GM19372 (cell line): ENCODE data around the gene HSDL1.

Experiments
- ATAC-seq: cut with Tn5 transposase; IDR thresholded peaks from one replicate; pipeline ENCODE4 v1.9.1; 2021; ENCODE audit warnings: mild to moderate bottlenecking, low read depth, moderate library complexity; ENCODE audit not compliant: unreplicated experiment

The HSDL1 gene

DNA sequence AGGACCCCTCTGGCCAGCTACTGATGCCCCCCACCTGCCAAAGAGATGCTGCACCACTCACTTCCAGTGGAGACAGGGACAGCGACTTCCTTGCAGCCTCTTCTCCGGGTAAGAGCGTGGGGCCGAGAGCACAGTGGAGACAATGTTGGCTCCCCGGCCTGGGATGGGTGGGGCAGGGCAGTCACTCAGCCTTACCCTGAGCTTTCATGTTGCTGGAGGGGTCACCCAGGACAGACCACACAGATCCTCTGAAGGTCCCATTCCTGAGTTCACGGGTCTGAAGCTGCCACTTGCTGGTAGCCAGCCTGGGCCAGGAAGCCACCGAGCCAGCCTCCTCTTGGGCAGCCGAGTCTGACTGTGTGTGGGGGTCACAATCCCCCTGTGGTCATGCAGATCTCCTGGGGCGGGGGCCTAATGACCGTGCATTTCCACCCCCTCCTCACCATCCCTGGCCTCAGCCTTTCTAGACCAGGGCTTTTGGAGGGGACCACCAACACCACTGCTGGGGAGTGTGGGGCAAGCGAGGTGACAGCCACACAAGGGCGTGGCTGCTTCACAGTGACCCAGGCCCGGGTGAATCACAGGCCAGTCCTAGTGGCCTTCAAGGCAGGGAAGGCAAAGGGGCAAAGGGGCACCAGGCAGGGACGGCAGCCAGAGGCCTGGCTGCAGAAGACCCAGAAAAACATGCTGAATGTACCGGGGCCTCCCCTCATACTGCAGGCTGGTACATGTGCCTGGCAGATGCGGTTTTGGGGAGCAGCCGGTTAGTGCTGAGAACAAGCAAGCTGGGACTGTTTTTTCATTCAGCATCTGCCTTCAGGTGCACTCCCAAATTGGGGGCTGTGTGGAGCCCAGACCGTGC is 31.4 kb upstream of the HSDL1 start:
- ATAC-seq = no peak

DNA sequence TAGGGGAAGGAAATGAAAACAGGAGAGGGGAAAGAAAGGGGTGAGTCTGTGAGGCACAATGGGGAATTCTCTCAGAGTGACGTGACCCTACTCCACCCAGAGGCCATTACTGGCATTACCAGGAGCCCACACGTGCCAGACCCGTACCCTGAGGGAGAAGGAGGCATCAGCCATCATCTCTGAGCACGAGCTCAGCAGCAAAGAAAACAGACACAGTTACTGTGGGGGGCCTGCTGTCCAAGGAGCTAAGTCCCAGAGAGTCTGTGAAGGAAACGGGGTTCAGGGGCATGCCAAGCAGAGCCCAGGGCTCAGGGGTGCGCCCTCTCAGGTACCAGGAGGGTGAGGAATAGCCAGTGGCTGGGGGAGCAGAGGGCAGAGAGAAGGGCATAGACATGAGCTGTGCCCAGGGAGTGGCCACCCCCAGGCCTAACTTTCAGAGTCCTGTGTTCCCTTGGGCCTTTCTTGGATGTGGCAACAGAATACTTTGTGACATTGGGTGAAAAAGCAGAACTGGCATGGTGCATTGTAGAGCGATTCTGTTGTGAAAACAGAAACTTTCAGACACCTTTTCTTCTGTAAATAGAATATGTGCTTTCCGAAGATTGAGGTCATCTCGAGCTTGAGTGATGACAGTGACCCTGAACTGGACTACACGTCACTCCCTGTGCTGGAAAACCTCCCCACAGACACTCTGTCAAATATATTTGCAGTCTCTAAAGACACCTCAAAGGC is 30.5 kb upstream of the HSDL1 start:
- no peak for ATAC-seq

DNA sequence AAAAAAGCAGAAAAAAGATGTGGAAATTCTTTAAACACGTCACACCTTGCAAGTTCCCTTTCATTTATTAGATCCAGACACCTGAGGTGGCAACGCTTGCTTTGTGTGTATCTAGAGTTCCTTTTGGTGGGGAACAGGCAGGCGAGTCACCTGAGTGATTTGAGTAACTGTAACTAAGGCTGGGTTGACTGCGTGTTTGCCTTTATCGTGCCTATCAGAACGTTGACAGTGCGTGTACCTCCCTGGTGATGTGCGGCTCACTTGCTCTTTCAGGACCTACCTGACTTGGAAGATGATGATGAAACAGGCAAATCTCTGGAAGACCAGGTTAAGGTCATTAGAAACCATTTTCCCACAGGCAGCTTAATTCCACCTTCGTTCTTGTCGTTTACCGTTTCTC is 29.4 kb upstream of the HSDL1 start:
- ATAC-seq = no peak

DNA sequence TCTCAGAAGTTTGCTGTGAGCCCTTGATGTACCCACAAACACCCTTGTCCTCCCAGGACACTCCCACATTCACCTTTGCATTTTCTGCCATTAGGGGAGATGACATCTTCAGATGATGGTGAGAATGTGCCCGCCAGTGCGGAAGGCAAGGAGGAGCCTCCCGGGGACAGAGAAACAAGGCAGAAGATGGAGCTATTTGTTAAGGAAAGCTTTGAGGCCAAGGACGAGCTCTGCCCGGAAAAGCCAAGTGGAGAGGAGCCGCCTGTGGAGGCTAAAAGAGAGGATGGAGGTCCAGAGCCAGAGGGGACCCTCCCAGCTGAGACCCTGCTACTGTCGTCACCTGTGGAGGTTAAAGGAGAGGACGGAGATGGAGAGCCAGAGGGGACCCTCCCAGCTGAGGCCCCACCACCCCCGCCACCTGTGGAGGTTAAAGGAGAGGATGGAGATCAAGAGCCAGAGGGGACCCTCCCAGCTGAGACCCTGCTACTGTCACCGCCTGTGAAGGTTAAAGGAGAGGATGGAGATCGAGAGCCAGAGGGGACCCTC is 24.9 kb upstream of the HSDL1 start:
- ATAC-seq = no peak

DNA sequence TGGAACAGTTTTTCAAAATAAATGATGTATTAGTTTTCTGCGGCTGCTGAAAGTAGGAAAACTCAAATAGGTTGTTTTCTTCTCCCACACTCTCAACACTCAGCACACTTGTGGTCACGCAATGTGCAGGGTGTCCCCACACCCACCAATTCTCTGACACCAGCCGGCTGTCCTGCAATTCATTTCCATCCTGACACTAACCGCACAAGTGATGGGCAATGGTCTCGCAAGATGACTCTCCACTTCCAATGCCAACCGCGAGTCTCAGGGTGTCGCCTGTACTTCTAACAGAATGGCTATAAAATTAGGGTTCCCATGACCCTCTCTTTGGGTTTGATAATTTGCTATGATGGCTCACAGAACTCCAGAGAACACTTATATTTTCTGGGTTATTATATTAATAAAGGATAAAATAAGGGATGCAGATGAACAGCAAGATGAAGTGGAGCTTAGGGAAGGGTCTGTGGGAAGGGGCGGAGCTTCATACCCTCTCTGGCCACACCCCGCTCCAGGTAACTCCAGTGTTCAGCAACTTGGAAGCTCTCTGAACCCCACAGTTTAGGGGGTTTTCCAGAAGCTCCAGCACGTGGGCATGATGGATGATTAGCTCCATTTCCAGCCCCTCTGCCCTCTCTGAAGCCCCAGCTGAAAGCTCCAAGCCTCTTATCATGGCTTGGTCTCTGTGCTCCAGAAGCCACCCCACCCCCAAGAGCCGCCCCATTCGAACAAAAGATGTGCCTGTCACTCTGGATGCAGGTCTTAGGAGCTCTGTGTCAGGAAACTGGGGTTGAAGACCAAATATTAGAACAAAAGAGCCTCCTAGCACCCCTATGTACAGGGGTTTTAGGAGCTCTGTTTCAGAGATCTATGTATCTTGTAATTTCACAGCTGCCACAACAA is 22.1 kb upstream of the HSDL1 start:
- ATAC-seq = no peak

DNA sequence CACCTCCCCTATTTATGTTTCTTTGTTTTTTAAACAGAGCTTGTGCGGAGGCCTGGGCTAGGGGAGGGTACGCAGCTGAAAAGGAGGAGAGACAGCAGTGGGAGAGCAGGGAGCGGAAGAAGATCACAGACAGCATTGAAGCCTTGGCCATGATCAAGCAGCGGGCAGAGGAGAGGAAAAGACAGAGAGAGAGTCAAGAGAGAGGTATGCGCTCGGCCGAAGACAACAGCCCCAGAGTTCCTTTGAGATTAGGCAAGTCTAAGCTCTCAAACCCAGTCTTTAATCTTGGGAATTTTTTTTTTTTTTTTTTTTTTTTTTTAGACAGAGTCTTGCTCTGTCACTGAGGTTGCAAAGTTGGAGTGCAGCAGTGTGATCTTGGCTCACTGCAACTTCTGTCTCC is 20.8 kb upstream of the HSDL1 start:
- ATAC-seq = no peak

DNA sequence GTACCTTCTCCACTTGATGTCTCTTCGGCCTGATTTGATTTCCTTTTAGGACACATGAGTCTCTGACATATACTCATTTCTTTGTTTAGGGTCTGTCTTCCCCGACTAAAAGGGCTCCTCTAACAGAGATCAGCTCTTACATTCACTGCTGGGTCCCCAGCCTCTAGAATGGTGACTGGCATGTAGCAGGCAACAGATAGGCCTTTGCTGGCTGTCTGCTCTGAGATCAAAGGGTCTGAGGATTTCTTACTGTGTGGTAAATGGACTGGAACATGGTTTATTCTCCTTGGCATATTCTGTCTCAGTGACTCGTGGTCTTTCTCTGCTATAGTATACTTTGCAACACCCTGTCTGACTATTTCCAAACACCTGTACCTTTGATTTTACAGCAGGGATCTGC is 16.8 kb upstream of the HSDL1 start:
- no peak for ATAC-seq

DNA sequence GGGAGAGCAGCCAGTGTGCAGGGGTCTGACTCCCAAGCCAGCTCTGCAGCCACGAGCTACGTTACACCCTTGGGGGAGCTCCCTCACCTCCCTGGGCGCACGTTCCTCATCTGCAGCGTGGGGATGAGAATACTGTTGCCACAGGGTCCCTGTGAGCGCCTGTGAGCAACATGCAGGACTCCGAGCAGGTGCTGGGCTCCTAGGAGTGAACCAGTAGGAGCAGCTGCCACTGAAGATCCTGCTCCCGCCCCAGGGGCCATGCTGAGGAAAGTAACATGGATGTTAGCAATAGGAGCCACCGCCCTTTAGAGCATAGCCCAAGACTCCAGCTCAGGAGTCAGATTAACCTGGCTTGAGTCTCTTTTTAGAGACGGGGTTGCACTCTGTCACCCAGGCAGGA is 16.1 kb upstream of the HSDL1 start:
- no peak for ATAC-seq

DNA sequence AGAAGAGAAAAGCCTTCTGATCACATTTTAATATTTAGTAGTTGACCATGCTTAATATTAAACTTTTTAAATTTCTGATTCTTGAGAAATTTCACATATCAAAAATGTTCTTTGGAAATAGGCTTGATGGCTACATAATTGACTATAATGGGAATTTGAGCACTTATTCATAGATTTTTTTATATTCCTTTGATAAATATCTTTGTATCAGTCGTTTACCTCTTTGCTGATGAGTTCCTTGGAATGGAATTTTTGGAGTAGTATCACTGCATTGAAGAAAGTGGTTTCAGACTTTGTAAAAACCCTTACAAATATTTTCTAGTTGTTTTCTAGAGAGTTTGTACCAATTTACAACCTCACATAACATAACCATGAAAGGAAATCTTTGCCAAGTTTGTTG is 14.8 kb upstream of the HSDL1 start:
- ATAC-seq = no peak

DNA sequence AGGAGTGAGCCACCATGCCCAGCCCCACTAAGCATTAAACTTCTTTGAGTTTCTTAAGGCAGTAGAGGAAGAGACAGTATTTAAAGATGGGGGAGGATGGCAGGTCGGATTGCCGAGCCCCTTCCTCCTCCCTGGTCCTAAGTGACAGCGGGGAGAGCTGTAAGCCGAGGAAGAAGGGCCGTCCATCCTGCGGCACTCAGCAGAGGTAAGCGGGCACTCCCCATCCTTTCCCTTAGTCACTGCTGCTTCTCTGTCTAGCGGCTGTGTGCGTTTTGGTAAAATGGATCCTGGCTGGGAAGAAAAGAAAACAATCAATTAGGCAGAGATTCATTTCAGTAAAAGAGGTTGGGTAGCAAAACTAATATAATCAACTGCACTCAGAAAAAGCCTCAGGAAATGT is 14.0 kb upstream of the HSDL1 start:
- no peak for ATAC-seq

DNA sequence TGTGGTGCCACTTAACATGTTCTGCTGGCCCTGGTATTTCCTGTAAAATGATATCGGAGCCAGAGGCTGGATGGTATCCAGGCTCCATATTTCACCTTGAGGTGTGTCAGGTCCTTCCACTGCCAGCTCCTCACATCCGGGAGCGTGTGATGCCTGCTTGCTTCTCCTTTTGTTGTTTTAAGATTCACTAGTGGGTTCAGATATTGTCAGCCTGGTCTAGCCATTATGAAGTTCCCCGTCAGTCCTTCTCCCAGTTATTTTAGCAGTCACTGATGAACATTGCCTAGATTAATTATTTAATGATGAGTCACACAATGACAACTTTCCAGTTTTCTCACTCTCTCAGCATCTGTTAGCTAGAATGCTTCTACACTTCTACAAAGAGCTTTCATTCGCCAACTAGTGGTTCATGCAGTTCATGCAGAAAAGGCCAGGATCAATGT is 11.4 kb upstream of the HSDL1 start:
- ATAC-seq = no peak

DNA sequence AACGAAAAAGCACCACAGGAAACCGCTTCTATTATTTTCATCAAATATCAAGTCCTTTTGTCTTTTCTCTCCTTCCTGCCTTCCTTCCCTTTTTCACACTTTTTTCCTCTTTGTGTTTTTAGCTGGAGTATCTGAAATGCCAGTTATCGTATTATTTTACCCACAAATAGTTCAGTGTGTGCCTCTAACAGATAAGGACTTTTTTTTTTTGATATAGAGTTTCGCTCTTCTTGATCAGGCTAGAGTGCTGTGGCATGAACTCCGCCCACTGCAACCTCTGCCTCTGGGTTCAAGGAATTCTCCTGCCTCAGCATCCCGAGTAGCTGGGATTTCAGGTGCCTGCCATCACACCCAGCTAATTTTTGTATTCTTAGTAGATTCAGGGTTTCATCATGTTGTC is 10.8 kb upstream of the HSDL1 start:
- no peak for ATAC-seq

DNA sequence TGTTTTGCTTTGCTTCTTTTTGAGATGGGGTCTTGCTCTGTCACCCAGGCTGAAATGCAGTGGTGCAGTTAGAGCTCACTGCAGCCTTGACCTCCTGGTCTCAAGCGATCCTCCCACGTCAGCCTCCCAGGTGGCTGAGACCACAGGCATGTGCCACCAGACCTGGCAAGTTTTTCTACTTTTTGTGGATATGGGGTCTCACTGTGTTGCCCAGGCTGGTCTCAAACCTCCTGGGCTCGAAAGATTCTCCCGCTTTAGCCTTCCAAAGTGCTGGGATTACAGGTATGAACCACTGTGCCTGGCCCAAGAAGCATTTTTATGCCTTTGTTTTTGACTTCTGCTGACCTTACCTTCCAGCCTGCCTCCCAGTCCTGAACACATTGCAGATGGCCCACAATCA is 10.2 kb upstream of the HSDL1 start:
- no peak for ATAC-seq

DNA sequence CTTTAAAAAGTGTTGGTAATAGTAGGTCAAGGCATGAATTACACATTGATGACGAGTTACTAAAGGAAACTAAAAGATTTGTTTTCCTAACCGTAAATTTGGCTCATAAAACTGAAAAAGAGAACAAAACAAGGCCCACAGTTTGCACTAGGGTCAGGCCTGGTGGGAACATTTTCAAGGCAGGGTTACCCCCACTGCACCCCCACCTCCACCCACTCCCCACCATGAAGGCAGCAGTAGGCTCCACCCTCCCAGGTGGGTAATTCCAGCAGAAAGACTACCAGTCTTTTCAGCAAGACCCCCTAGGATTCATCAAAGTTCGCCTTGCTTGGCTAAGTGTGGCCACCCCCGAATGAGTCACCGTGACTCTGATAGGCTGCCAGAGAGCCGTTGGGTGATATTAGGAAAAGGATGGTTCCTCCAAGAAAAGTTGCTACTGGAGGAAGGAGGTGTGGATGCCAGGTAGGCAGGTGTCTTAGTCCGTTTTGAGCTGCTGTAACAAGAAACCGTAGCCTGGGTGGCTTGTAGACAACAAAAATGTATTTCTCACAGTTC is 8.8 kb upstream of the HSDL1 start:
- no peak for ATAC-seq

DNA sequence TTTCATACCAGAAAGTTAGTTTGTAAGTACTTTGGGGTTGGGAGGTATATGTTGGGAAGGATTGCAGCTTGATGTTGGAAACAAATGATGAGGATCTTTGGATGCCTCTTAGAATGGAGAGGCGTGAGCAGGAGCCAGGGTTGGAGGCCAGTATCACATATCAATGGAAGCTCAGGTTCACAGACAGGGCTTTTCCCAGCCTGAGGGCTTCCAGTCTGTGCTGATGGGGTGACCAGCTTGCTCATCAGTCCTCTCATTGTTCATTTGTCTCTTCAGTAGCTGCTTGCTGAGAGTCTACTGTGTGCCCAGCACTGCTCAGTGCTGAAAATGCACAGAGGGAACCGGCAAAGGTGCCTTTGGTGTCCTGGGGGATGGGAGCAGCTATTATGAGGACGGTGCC is 5.9 kb upstream of the HSDL1 start:
- no peak for ATAC-seq

DNA sequence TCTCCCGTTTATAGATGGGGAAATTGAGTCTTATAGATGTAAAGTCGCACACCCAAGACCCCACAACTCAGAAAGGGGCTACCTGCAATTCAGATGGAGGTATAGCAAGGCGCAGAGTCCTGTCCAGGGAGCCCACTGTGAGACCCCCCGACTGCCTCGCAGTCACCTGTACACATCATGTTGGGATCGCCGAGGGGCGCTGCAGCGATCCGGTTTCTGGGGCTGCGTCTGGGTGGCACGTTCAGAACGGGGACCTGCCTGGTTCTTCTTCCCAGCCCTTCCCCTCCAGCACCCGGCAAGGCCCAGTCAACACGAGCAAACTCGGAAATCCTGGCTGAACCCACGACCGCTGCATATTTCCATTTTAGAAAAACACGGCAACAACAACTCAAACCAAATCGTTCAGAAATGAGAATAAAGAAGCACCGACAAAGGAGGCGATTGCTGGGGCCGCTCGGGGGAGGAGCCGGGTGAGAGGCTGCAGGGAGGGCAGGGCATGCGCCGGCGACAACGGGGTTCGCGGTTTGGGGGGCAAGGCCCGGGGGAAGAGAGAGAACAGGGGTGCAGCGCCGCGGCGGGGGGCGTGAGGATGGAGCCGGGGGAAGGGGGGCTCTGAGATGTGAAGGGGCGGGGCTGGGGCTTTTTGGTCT is 643 bp downstream of the HSDL1 start:
- ATAC-seq = peak; percentile 7

DNA sequence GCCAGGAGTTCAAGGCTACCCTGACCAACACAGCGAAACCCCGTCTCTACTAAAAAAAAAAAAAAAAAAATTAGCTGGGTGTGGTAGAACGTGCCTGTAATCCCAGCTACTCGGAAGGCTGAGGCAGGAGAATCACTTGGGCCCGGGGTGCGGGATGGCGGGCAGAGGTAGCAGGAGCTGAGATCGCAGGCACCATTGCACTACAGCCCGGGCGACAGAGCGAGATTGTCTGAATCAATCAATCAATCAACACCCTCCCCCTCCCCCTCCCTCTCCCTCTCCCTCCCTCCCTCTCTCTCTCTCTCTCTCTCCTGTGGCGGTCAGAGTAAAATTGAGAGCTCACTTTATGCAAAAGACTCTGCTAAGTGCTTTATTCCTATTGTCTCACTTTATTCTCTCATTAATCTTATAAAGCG is 1.2 kb downstream of the HSDL1 start:
- ATAC-seq = no peak

DNA sequence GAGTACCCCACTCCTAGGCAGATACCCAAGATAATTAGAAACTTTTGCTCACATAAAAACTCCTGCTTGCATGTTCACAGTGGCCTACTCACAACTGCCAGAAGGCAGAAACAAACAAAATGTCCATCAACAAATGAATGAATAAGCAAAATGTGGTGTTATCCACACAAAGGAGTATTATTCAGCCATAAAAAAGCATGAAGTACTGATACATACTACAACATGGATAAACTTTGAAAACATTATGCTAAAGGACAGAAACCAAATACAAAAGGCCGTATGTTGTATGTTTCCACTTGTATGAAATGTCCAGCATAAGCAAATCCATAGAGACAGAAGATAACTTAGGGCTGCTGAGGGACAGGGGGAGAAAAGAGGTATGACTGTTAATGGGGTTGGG is 1.9 kb downstream of the HSDL1 start:
- no peak for ATAC-seq

DNA sequence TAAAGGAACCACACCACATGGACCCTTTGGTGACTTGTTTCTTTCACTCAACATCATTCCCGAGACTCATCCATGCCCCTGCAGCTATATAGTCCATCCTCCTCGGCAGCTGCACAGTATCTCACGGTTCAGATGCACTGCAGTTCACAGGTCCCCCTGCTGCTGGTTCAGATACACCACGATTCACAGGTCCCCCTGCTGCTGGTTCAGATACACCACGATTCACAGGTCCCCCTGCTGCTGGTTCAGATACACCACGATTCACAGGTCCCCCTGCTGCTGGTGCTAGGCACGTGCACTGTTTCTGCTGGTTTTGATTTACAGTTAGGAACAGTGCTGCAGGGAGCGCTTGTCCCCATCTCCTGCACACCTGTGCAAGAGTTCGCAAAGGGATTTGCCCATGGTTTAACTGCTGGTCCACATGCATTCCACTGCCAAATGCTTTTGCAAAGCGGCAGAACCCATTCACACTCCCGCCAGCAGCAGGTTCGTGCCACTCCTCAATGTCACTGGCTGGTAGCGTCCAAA is 3.8 kb downstream of the HSDL1 start:
- ATAC-seq = no peak
